HG03159 (cell line): ENCODE data around the gene RDH16.
"Not testable (repeated sequence)": the region's sequence is repeated elsewhere in the genome, so short reads cannot be mapped to it uniquely, and the experiment has no call there.

ENCODE experiments used
- ATAC-seq: cut with Tn5 transposase; IDR thresholded peaks from one replicate; pipeline ENCODE4 v1.9.1; 2021; ENCODE audit warnings: mild to moderate bottlenecking, moderate library complexity; ENCODE audit not compliant: unreplicated experiment

The RDH16 gene

GRCh38 chr12:56927281-56927680, 30.1 kb downstream of the RDH16 start:
- no peak for ATAC-seq

DNA sequence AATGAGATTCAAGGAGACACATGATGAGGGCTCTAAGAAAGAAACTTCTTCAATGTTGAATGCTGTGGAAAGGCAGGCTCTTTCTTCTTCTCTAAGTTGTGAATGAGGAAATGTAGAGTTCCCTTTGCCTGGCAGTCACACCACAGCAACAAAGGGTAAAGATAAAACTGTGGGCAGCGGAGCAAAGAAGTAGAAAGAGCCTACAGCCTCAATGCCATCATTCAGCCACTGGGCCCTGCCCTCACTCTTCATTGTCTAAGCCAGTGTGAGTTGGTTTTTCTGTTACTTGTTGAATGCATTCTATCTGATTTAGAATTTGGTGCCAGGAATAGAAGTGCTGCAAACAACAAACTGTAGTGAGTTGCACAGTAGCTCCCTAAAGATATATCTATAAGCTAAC, 35.4 kb downstream of the RDH16 start:
- ATAC-seq = no peak

GRCh38 chr12:56921346-56921745, 36.1 kb downstream of the RDH16 start:
- no peak for ATAC-seq

DNA sequence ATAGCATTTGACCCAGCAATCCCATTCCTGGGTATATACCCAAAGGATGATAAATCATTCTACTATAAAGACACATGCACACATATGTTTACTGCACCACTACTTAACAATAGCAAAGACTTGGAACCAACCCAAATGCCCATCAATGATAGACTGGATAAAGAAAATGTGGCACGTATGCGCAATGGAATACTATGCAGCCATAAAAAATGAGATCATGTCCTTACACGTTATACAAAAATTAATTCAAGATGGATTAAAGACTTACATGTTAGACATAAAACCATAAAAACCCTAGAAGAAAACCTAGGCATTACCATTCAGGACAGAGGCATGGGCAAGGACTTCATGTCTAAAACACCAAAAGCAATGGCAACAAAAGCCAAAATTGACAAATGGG, 39.3 kb downstream of the RDH16 start:
- not testable (repeated sequence) for ATAC-seq

GRCh38 chr12:56916996-56917333, 40.4 kb downstream of the RDH16 start:
- no peak for ATAC-seq

- ATAC-seq = no peak
Measured at GRCh38 chr12:56916296-56916995, 41.0 kb downstream of the RDH16 start.

DNA sequence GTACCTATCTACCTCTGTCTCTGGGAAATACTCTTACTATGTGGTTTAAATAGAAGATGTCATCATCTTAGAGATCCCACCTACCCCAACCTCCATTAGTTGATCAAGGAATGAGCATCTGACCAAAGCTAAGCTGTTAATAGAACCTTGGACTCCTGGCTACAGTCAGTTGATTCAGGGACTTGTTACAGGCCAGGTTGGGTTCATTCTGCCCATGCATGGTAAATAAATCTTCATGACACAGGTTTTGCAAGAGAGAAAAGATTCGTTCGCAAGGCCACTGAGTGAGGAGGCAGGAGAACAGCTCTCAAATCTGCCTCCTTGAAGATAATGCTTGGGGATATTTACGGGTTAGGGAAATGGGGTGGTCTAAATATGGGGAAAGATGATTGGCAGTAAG, 42.7 kb downstream of the RDH16 start:
- no peak for ATAC-seq

DNA sequence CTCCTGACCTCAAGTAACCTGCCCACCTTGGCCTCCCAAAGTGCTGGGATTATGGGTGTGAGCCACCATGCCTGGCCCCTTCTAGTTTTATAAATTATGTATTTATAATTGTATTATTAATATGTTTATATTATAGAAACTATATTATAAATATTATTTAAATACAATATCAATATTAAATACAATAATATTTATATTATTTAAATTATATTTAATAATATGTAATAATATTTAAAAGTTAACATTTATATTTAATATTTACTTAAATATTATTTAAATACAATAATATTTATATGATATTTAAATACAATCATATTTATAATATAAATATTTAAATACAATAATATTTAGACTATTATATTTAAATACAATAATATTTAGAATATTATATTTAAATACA, 43.2 kb downstream of the RDH16 start:
- no peak for ATAC-seq

DNA sequence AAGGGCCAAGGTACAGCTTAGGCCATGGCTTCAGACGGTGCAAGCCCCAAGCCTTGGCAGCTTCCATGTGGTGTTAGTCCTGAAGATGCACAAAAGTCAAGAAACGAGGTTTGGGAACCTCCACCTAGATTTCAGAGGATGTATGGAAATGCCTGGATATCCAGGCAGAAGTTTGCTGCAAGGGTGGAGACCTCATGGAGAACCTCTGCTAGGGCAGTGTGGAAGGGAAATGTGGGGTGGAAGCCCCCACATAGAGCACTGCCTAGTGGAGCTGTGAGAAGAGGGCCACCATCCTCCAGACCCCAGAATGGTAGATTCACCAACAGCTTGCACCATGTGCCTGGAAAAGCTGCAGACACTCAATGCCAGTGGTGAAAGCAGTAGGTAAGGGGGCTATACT, 48.0 kb downstream of the RDH16 start:
- ATAC-seq = not testable (repeated sequence)

- ATAC-seq = no peak
Measured at GRCh38 chr12:56908136-56908535, 49.3 kb downstream of the RDH16 start.

DNA sequence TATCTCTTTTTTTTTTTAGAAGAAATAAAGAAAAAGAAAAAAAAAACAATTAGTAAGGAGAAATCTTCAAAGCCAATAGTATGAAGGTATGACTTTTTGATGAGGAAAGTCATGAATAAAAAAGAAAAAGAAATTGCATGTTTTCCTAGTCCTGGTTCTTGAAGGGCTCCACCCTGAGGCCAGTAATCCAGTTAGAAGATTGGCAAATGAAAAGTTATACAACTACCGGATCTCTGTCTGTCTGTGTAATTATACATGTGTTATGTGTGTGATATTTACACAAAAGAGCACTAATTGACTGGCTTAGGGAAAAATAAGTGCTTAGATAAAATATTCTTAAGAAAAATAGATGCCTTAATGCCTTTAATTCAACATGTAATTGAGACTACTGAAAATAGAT, 51.6 kb downstream of the RDH16 start:
- no peak for ATAC-seq

- no peak for ATAC-seq
Measured at GRCh38 chr12:56903374-56903773, 54.0 kb downstream of the RDH16 start.
